GM04503 (cell line): ENCODE measurements around the gene NAV2.
A peak's percentile ranks its signal among the peaks of the same experiment; 100 is the strongest.

Source experiments
- DNase-seq: peaks from one replicate; pipeline ENCODE4 v3.0.0-alpha.2; 2012; ENCODE audit warnings: low read depth

Gene NAV2

DNA sequence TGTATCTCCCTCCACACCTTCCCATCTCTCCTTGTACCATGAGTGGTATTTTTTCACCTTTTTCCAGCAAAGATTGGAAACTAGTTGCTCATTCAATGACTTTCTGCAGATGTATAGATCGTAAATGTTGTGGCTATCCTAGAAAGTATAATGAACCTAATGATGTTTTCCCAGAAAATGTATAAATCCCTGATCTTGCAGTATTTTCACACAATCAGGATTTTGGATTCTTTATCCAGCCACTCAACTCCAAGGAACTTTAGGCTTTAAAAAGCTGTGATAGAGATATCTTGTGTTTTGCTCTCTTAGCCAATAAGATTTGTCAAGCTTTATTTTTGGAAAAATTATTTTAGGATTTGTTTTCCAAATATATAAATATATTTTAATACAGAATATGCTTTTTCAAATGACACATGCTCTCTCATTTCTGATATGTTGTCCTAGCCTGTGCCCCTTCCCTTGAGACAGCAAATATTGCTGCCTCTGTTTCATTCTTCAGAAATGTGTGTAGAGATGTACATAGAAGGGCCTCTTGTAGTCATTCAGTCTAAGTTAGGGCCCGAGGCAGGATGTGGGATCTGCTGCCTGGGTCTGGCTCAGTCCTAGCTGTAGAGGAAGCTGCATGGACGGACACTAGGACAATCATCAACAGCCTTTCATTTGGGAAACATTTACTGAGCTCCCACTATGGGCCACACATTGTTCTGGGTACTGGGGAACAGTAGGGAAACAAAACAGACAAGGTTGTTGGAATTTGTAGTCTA, 62.4 kb downstream of the NAV2 start:
- DNase-seq = no peak

DNA sequence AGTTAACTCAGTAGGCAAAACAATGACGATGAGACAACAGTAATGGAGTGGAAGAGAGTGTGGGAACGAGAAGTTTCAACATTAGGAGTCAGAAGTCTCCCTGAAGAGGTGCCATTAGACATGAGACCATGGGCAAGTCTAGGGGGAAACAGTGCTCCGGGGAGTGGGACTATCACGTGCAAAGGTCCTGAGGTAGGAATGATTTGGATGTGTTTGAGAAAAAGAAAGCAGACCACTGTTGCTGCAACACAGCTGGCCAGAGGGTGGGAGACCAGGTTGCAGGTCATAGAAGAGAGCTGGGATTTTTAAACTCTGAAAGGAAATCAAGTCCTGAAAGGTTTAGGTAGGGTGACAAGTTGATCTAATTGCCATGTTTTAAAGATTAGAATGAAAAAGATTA, 63.0 kb downstream of the NAV2 start:
- no peak for DNase-seq

- DNase-seq = no peak
Observed at GRCh38 chr11:19777039-19777376, 64.4 kb downstream of the NAV2 start.

DNA sequence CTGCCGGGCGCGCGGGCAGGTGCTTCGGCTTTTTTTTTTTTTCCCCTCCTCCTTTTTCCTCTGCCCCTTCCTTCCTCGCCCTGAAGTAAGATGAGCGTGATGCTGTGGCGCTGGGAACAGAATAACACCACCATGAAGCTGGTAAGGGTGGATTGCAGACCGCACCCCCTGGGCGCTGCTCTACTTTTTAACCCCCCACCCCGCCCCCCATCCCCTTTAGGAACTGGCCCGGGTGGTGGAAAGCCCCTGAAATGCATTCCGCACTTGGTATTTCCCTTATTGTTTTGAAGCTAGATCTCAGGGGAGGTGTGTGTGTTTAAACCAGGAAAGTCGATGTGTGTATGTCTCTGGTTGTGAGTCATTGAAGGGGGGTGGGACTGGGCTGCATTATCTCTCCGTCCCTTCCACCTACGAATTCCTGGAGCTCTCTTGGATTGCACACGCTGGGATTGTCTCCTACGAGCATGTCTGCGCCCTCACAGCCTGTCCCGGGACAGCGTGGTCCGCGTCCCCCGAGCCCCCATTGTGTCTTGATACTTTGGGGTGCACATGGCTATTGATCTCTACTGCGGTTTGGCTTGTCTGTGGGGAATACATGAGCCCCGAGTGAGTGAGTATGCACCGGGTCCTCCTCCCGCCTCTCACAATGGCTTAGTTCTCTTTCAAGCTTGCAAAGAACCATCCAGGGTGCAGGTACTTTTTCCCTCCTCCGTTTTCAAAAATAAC, 64.9 kb downstream of the NAV2 start:
- DNase-seq = no peak

DNA sequence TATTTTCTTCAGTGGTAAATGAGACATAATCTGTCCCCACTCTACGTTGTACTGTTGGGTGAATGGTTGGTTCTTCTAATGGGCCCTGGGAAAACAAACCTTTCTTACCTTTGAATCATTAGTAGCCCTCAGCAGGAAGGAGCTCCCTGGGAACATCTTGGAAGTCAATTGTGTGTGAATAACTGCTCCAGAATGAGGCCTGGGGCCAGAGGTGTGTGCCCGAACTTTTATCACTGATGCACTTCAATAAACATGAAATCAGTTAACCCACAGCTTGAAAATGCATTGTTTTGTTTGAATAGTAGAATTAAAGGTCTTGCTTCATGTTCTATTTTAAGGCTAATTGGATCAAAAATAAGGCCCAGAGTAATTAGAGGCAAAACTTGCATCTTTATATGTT, 67.1 kb downstream of the NAV2 start:
- DNase-seq = no peak

DNA sequence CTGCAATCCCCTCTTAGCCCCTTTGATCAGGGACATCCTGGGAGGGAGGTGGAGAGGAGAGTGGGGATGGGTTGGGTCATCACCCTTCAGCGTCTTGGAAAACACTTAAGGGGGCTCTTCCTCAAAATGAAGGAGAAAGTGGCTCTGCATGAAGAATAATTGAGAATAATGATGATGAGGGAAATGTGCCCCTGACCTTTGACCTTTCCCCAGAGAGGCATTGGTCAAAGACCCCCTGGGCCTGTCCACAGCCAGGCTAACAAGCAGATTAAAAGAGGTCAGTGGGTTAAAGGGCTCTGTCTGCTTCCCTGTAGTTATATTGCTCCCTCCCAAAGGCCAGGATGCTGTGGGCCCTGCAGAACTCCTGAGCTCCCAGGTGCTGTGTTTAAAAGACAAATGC, 68.7 kb downstream of the NAV2 start:
- DNase-seq = no peak

DNA sequence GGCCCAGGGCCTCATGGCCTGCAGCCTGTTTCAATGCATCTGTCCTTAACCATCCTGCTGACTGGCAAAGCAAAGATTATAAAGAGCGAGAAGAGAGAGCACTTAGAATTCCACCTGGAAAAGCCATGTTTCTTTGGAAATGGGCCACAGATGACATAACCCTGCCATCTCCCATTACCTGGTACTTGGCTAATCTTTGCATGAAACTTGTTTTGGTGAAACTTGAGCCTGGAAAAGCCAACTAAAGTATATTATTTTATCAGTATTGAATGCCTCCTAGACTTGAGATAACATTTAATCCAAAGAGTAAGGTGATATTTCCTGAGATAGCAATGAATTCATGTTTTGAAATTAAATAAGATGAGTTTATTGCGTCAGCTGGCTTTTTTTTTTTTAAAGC, 72.6 kb downstream of the NAV2 start:
- DNase-seq = no peak

GRCh38 chr11:19786644-19787043, 74.0 kb downstream of the NAV2 start:
- DNase-seq = no peak

GRCh38 chr11:19788435-19788834, 75.8 kb downstream of the NAV2 start:
- no peak for DNase-seq

DNA sequence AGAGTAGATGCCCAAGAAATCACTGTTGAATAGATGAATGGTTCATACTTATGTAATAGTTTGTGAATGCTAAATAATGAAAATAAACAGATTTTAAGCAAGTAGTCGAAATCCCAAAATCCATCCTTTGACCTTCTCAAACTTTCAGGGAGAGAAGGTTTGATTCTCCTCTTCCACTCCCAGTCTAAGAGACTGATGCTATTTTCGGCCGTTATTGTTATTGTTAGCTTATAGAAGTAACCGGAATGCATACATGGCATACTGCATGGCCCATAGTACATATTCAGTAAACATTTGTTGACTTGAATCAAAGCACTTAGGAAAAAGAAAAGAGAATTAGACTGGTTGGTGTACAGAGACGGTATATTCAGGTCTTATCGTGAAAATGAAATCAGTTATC, 76.6 kb downstream of the NAV2 start:
- DNase-seq = no peak

- DNase-seq = peak; percentile 91
Observed at GRCh38 chr11:19789835-19790710, 77.4 kb downstream of the NAV2 start.

DNA sequence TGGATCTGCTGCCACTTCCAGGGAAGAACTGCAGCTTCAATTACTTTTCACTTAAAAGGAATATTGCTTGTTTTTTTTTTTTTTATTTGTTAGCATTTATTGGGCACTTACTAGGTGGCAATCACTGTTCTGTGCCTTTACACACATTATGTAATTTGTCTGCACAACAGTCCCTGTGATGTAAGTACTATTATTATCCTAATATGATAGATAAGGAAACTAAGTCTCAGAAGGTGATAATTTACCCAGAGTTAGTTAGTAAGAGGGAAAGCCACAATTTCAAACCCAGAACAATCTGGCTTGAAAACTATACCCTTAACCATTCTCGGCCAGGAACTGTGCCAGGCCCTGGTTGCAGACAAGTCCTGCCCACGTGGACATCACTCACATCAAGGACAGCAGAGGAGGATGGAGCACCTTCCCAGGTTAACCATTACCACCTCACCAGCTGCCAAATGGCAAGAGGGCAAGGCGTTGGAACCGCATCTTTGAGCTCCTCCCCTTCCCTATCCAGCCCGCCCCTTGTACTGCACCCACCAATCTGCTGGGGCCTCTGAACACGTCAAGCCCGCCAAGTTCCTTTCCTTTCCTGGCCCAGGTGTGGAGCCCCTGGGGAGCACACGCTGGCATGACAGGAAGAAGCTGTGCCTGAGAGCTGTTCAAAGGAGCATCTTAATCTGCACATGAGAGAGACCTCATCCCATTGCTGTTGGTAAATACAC, 78.4 kb downstream of the NAV2 start:
- no peak for DNase-seq

GRCh38 chr11:19792510-19792909, 79.9 kb downstream of the NAV2 start:
- DNase-seq = no peak

DNA sequence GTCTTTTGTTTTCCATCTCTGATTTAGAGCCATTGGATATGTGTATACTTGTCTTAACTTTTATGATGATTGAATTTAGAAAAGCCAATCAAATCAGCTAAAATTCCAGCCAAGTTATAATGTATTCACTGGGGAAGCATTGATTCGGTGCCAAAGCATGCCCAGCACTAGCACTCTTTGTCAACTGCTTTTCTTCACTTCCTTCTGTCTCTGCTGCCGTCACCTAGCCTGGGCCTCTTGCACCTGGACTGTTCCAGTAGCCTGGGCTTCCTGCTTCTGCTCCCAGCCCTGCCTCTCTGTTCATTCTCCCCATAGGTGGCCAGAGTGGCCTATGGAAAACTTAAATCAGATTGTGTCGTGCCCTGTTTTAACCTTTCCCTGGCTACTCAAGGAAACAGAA, 80.7 kb downstream of the NAV2 start:
- DNase-seq = no peak

- DNase-seq = no peak
Observed at GRCh38 chr11:19794161-19794560, 81.5 kb downstream of the NAV2 start.

- DNase-seq = no peak
Observed at GRCh38 chr11:19795082-19795481, 82.4 kb downstream of the NAV2 start.

GRCh38 chr11:19800162-19800561, 87.5 kb downstream of the NAV2 start:
- DNase-seq = no peak

GRCh38 chr11:19800714-19801519, 88.3 kb downstream of the NAV2 start:
- no peak for DNase-seq

DNA sequence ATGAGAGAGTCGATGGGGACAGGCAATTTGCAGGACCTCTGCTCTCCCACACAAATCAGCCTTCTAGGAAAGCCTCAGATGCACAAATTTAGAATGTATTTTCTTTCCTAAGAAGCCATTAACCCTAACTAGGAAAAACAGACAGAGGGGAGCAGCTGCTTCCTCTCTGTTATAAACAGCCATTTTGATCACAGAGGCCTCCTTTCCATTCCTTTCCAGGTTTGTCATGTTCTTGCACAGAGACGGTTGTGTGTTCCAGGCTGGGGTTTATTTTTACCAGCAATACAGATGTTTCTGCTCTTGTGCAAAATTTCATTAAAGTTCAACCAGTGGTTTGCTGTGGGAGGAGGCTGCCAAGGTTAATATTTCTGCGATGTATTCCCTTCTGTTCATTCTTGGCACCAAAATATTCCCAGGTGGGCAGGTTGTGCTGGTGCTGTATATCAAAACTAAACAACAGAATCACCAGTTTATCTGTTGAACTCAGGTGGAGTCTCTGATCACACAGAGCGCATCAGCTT, 90.2 kb downstream of the NAV2 start:
- no peak for DNase-seq

GRCh38 chr11:19803506-19803998, 90.9 kb downstream of the NAV2 start:
- DNase-seq = no peak

DNA sequence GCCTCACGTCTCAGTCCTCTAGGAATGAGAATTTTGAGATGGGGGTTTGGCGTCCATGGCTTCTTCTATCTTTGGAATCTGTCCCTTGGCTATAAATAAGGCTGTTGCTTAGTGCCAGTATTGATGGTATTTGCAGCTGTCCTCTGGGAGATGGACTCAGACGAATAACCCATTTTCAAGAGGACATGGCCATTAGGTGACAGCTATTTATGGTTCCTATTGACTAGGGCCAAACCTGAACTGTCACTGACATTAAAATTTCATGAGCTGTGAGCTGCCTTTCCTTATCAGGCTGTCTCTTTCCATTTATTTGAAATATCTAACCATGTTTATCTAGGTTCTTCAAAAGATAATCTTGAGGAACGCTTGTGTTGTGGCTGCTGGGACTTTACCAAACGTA, 92.7 kb downstream of the NAV2 start:
- DNase-seq = no peak
